ENCODE results near the gene SOSTDC1.

- TF ChIP-seq CTCF (IDR thresholded peaks at IDR 0.05), result no peak
- TF ChIP-seq POLR2AphosphoS5 (IDR thresholded peaks at IDR 0.05), result no peak
- TF ChIP-seq POLR2A (IDR thresholded peaks at IDR 0.05), result no peak
These were observed 14.1 kb upstream of the SOSTDC1 start for GRCh38 chr7:16479591-16479990.

All from prostate gland (tissue), 2 donors.